GM13976 (cell line): Measurements from ENCODE around the gene SNN.

Experiments
- DNase-seq: peaks from one replicate; pipeline ENCODE4 v3.0.0; 2012; ENCODE audit warnings: low spot score
- in situ Hi-C: fragments of 300-500 bp; cut with MboI; formaldehyde crosslinking; loops from one replicate; pipeline ENCODE4 v1.12.0; 2022; ENCODE audit warnings: low sequenced_read_pairs, mixed read lengths, inconsistent platforms; ENCODE audit not compliant: unreplicated experiment
- TF ChIP-seq, protein P1 (sequence below): IDR thresholded peaks from 2 replicates; pipeline ENCODE4 v1.5.1; 2012; ENCODE audit warnings: borderline replicate concordance, mild to moderate bottlenecking; ENCODE audit not compliant: insufficient read depth; ENCODE audit errors: extremely low read depth, missing control alignments, control extremely low read depth

Gene SNN

DNA sequence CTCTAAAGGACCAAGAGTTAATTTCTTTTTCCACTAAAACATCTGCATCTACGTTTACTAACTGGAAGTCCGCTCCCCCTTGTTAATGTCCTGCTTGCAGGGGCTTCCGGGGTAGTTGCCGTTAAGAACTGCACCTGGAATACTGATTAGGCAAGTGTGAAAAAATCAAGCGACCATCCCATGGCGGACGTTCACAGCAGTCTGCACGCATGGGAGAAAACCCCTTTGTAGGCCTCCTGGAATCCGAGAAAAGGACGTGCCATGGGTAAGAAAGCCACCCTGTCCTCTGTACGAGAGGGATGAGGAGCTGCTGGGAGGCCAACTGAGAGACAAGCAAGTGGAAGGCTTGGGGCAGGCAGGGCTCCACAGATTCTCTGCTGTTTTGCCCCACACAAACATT is 14.9 kb downstream of the SNN start:
- in situ Hi-C loops = no loop called here
- TF ChIP-seq, protein P1, sequence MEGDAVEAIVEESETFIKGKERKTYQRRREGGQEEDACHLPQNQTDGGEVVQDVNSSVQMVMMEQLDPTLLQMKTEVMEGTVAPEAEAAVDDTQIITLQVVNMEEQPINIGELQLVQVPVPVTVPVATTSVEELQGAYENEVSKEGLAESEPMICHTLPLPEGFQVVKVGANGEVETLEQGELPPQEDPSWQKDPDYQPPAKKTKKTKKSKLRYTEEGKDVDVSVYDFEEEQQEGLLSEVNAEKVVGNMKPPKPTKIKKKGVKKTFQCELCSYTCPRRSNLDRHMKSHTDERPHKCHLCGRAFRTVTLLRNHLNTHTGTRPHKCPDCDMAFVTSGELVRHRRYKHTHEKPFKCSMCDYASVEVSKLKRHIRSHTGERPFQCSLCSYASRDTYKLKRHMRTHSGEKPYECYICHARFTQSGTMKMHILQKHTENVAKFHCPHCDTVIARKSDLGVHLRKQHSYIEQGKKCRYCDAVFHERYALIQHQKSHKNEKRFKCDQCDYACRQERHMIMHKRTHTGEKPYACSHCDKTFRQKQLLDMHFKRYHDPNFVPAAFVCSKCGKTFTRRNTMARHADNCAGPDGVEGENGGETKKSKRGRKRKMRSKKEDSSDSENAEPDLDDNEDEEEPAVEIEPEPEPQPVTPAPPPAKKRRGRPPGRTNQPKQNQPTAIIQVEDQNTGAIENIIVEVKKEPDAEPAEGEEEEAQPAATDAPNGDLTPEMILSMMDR = no peak
- DNase-seq = no peak

DNA sequence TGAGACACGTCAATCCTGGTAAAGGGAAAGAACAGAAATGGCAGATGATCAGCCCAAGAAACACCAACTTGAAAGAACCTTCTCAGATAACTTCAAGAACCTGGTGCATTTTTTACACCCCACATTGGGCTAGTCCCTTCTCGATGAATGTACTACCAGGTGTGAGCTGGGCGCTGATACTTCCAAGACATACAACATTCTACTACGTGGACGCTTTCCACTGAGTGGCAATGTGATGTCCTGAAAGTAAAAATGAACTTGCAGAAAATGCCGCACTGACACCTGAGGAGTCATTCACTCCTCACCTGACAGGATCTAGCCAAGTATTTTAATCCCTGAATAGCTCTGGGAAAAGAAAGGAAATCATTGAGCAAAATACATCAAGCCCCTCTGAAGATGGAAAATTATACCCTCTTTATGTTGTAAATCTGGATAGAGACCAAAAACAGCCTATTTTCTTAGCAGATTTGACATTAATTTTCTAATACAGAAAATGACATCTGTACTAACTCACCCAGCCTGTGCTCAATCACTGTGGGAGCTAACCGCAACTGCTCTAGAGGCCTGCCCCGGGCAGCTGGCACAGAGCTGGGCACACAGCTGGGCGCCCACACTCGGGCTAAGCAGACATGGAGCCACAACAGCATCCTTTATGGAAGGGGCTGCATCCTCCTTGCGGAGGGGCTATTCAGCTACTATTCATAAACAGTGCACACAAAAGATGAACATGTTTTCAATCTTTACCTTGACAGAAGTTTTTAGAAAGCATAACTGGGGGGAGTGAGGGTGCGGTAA is 16.2 kb downstream of the SNN start:
- no peak for DNase-seq
- TF ChIP-seq, protein P1 = no peak

GRCh38 chr16:11685844-11686618 is 17.8 kb downstream of the SNN start:
- TF ChIP-seq, protein P1 = no peak
- no peak for DNase-seq
- in situ Hi-C loops = no loop called here

More for the DNA sequence above, 16.2 kb downstream of the SNN start:
- in situ Hi-C loops = no loop called here

- DNase-seq = no peak
- in situ Hi-C loops = no loop called here
- TF ChIP-seq, protein P1 = no peak
These were observed 18.6 kb downstream of the SNN start for GRCh38 chr16:11686713-11687380.

- TF ChIP-seq, protein P1 = no peak
- in situ Hi-C loops = no loop called here
- no peak for DNase-seq
These were observed 19.6 kb downstream of the SNN start for GRCh38 chr16:11687601-11688519.

DNA sequence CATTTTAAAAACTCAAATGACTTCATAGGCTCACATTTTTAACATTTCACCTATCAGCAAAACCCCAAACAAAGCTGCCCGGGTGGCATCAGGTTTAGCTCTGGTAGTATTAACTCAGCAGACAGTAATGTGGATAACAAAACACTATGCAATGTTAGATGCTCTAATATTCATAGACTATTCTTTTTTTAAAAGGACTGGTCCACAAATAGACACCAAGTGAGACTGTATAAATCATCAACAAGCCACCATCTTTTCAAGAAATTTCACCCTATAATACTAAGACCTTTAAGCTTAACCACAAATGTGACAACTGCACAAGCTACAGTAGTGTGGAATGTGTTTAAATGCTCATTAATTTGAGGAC is 20.2 kb downstream of the SNN start:
- no peak for DNase-seq
- in situ Hi-C loops = no loop called here
- TF ChIP-seq, protein P1 = no peak
